Raji (cell line): ENCODE data around the gene SMIM15.

Source experiments
- POLR2A ChIP-seq: IDR thresholded peaks from 2 replicates; pipeline ENCODE4 v1.6.1; 2011; ENCODE audit warnings: low read depth, low read length, control low read depth; ENCODE audit not compliant: insufficient read depth

The SMIM15 gene

DNA sequence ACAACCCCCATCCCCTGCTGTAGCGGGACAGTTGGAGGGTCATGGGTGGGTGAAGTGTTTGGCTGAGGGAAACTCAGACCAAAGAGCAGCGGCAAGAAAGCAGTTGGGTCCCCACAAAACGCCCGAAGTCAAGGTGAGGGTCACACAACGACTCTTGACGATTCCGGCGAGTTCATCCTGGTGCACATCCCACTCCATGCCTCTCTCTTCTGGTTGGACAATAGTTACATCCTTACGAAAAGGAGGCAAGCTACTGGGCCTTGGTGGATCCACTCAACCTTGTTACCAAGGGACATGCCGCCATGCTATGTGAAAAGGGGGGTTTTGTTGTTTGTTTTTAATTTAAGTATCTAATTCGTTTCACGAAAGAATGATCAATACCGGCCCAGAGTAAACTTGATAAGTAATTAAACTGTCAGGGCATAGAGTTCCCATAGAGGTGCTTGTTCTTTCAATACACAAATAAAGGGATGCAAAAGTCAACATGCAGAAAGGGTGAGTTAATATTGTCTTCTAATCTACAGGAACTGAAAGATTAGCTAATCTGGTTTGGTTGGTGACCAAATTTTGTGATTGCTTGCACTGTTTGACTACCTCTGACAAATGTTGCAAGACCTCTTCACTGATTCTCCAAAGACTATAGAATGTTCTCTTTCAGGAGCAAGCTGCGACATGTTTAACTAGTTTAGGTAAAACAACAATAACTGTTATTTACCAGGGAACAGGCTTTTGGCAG lies 732 bp upstream of the SMIM15 start:
- TF ChIP-seq POLR2A: no peak

GRCh38 chr5:61160497-61160896 lies 1.8 kb downstream of the SMIM15 start:
- no peak for TF ChIP-seq POLR2A

DNA sequence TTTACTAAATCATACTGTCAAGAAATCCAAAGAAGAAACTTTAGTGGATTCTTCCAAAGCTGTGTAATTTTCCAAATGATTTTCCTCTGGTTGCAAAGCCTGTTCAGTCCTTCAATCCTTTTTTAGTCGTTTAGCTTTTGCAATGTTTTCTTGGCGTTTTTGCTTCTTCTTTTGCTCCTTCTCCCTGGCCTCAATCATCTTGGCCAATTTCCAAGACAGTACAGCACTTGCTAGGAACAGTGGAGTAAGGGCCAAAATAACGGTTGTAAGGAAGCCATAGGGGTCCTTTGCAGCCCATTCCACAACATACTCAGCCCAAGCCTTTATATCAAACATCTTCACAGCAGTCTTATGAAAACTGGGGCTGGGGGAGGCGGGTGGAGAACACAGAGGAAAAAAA lies 2.4 kb downstream of the SMIM15 start:
- TF ChIP-seq POLR2A: no peak

- TF ChIP-seq POLR2A: no peak
These were observed 3.2 kb downstream of the SMIM15 start for GRCh38 chr5:61159070-61159469.

- TF ChIP-seq POLR2A: no peak
These were observed 10.4 kb downstream of the SMIM15 start for GRCh38 chr5:61151893-61152292.

DNA sequence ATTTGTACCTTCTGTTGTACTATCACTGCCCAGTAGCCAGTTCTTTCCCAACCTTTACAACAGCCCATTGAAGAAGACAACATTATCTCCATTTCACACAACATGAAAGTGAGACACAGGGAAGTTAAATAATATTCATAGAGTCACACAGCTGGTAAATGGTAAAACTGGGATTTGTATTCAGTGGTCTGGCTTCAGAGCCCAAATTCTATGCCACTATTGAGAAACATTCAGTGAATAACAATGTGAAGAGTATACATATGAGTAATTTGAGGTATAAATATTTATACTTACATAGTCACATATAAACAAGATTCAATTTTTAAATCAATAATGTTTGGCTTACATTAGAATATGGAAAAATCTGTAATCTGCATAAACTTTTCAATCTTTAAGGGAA lies 13.8 kb downstream of the SMIM15 start:
- TF ChIP-seq POLR2A: no peak

DNA sequence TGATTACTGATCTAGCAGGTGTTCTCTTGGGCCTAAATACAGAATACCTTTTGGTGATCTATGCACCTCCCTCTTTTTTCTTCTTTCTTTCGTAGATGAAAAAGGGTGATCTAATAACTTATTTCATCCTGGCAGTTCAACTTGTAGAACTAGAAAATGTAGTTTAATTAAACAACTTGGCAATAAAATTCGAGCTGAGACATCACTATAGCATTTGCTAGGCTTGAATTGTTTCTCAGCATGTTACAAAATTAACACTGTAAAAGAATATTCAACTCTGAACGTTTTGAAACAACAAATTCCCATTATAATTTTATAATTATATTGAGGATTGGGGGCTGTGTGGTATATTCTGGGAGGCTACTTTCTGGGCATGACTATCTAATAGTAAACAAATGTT lies 19.5 kb downstream of the SMIM15 start:
- no peak for TF ChIP-seq POLR2A

DNA sequence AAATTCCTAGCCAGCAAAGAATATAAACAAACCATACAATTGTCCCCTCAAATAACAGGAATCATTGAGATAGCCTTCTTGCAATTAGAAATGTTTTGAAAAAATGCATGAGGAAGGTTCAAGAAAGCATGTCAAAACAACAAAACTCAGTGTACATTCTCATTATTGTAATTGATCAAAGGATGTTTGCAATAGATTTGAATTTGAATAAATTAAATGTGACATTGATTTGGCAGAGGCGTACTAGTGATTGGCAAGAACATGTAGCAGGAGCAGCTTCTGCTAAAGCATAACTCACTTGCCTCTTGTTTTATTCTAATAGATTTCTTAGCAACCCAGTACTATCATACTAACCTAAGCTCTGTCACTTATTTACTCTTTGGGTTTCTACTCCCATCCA lies 19.9 kb downstream of the SMIM15 start:
- TF ChIP-seq POLR2A: no peak

DNA sequence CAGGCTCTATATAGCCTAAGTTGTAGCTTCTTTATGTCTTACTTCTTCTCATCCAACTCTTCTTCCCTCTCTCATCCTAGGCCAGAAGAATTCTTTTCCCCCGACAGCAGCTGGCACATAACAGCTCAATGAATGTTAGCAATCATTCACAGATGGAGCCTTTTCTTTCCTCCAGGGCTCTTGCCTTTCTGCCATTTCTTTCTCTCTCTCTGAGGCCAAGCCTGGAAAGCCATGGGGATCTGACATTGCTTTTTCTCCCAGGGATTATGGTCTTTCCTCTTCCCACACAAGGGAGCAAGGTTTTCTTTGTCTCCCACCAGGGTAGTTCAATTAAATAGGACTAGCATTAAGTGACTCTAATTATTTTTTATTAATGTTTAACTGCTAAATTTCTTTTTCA lies 20.5 kb downstream of the SMIM15 start:
- no peak for TF ChIP-seq POLR2A

GRCh38 chr5:61139931-61140330 lies 22.3 kb downstream of the SMIM15 start:
- no peak for TF ChIP-seq POLR2A

GRCh38 chr5:61139094-61139873 lies 23.0 kb downstream of the SMIM15 start:
- no peak for TF ChIP-seq POLR2A

DNA sequence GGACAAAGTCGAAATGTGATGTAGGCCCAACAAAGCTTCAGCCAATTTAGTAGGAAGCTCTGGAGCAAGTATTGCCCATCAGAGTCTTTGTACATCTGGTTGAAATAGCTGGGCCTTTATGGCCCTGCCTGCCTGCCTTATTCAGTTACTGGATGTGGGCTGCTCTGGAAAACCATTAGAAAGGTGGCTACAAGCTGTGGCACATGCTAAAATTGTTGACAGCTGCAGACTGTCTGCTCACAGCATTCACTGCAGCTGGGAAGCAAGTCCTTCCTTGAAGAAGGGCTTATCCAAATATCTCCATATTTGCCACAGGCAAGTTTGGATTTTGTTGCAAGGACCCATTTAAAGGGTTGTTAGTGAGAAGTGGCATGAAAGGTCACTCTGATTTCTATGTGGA lies 24.4 kb downstream of the SMIM15 start:
- no peak for TF ChIP-seq POLR2A

- no peak for TF ChIP-seq POLR2A
These were observed 29.7 kb downstream of the SMIM15 start for GRCh38 chr5:61132559-61132958.

GRCh38 chr5:61130289-61130688 lies 32.0 kb downstream of the SMIM15 start:
- TF ChIP-seq POLR2A: no peak

GRCh38 chr5:61123145-61123544 lies 39.1 kb downstream of the SMIM15 start:
- TF ChIP-seq POLR2A: no peak

- TF ChIP-seq POLR2A: no peak
These were observed 41.7 kb downstream of the SMIM15 start for GRCh38 chr5:61120534-61120933.

DNA sequence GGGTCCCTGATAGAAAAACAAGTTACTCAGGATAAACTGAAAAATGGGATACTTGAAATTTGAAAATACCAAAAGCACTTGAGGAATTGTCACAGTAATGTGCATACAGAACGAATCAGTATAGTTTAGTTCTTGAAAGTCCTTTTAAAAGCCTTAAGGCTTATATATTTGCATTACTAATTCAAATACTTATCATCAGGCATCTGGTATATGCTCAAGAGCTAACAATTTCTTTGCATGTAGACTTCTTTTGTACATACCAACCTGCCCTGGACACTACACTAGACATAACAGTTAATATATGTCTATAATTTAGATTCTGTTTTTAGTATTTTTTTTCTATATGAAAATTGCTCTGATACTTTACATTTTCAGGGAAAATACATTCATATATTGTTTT lies 43.2 kb downstream of the SMIM15 start:
- TF ChIP-seq POLR2A: no peak

GRCh38 chr5:61115968-61116367 lies 46.3 kb downstream of the SMIM15 start:
- no peak for TF ChIP-seq POLR2A
